Bronchial smooth muscle cell (primary cell): Measurements from ENCODE around the gene KCNQ4. TPM values are rescaled to one million over a fixed set of nuclear protein-coding genes. Genes with fewer than 3 reads are reported as not detected.

Experiments
- total RNA-seq: library from RNA; depleted of rRNA; stranded (reverse); fragments of >200 nt; gene quantifications from 2 replicates; pipeline ENCODE4 v1.2.1, GENCODE V29; 2014

KCNQ4 gene
- total RNA-seq, result not detected in 2 replicates

DNA sequence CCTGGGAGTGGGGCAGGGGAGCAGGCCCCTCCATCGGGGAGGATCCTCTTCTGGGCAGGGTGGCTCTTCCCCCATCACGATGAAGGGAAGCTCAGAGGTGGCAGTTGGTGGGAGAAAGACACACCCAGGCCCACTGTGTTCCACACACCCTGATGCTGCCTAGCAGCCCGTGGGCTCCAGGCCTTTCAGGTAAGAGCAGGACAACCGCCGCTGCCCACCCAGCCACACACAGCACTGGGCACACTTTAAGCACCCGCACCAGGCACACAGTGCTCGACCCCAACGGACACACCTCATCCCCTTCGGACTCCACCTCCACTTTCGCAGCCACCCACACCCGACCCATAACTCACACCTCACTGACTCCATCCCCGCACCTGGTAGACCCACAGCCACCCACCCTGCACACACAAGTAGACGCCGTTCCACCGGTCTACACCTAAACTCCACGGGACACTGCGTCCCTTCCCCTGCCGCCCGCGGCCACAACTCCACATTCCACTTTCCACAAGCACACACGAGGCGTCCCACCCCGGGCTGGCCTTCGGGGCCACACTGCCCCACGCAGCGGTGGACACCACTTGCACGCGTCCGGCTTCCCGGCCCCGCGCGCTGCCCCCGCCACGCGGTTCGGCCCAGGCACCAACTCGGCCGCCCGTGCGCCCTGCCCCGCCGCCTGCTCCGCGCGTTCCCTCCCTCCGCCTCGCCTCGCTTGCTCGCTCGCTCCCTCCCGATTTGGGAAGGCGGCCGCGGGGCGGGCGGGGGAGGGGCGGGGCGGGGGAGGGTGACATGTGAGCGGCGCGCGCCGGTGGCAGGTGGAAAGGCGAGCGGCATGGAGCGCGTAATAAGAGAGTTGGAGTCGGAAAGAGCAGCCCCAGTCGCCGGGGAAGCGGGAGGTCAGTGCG lies at the start of gene KCNQ4:
Gene KCNQ4, plus strand, starts transcription at position 787 of the 905 bp plus-strand sequence. CDS start 307 bp downstream, outside the sequence.

DNA sequence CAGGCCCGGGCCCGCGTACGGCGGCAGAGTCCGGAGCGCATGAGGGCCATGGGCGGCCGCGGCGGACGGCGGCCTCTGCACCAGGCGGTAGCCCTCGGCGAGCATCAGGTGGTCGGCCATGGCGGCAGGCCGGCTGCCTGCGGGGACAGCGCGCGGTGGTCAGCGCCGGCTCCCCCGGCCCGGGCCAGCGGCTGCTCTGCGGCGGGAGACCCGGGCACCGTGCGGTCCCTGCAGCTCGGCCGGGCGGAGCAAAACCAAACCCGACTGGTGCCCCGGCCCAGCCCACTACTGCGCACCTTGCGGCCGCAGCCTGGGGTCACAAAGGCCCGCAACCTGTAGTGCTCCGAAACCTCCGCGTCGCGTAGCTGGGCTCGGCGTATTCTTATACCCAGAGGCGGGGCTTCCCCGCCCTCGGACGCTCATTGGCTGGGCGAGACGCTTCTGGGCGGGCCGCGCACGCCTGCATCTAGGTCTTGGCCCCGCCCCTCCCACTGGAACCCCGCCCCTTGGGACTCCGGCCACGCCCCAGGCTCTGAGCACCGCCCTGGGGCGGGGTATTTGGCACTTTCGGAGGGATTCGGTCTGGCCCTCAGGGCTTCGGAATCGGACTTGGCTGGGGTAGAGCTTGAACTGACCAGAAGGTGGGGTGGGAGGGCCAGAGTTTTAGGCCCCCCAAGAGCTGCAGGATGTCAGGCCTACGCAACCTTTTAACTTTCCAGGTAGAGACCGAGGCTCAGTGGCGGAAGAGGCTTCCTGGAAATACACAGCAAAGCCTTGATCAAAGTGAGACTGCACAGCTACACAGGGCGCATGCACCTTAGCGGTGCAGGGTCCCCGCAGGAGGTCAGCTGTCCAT lies 78.6 kb downstream of the KCNQ4 start, which contains the start of gene CITED4:
Gene CITED4, minus strand, starts transcription at position 356 of the 856 bp plus-strand sequence. Its CDS starts 236 bp downstream, at position 120.

Other genes with a start within 250 kb of the KCNQ4 start
- 0.16 and 0.17 TPM in 2 replicates for gene RIMS3, start 118.1 kb upstream of the KCNQ4 start, total RNA-seq
- 19.4 and 31.5 TPM in 2 replicates for gene NFYC, start 92.1 kb upstream of the KCNQ4 start, total RNA-seq
- 0.09 and 0.47 TPM in 2 replicates for gene CITED4, start 78.6 kb downstream of the KCNQ4 start, total RNA-seq
- gene CTPS1, start 195.9 kb downstream of the KCNQ4 start, total RNA-seq, result 6.1 and 8.7 TPM in 2 replicates
- gene SLFNL1, start 237.9 kb downstream of the KCNQ4 start, total RNA-seq, result 0.32 and 0.60 TPM in 2 replicates